Suprapubic skin (tissue), 4 donors: ENCODE data around the gene SUPT4H1. TPM values are rescaled to one million over a fixed set of nuclear protein-coding genes. Genes with fewer than 3 reads are reported as not detected.

Experiments used
- DNase-seq, 2 donors: peaks; one replicate each; pipeline ENCODE4 v3.0.0-alpha.2; 2019; ENCODE audit warnings: low spot score in 2 of 2
- H3K27ac ChIP-seq: fragments of 200-600 bp; sonication (generic); one replicate; pipeline ENCODE4 v1.5.1; 2019
- H3K27me3 ChIP-seq: fragments of 200-600 bp; sonication (generic); one replicate; pipeline ENCODE4 v1.5.1; 2019
- H3K36me3 ChIP-seq: fragments of 200-600 bp; sonication (generic); one replicate; pipeline ENCODE4 v1.5.1; 2019
- H3K4me1 ChIP-seq: fragments of 200-600 bp; sonication (generic); one replicate; pipeline ENCODE4 v1.5.1; 2019
- H3K4me3 ChIP-seq: fragments of 200-600 bp; sonication (generic); one replicate; pipeline ENCODE4 v1.5.1; 2019; ENCODE audit warnings: mild to moderate bottlenecking
- H3K9me3 ChIP-seq: fragments of 200-600 bp; sonication (generic); one replicate; pipeline ENCODE4 v1.5.1; 2019
- CTCF ChIP-seq, 2 donors: fragments of 200-600 bp in 1 of 2; fragments of 450-650 bp in 1 of 2; sonication (generic) in 1 of 2; IDR thresholded peaks; one replicate each; pipeline ENCODE4 v1.5.1; 2016 to 2019; ENCODE audit warnings: antibody characterized with exemption in 2 of 2, mild to moderate bottlenecking in 1 of 2, moderate library complexity in 1 of 2
- EP300 ChIP-seq: sonication (generic); formaldehyde crosslinking; IDR thresholded peaks from one replicate; pipeline ENCODE4 v1.6.1; 2017; ENCODE audit warnings: antibody characterized with exemption
- POLR2A ChIP-seq, 2 donors: fragments of 450-650 bp; IDR thresholded peaks; one replicate each; pipeline ENCODE4 v1.6.1; 2017; ENCODE audit warnings: antibody characterized with exemption in 2 of 2, mild to moderate bottlenecking in 2 of 2, moderate library complexity in 2 of 2
- POLR2AphosphoS5 ChIP-seq, 3 donors: sonication (generic); formaldehyde crosslinking; IDR thresholded peaks; one replicate each; pipeline ENCODE4 v1.6.1; 2017; ENCODE audit warnings: antibody characterized with exemption in 3 of 3
- WGBS: methylation state at CpG from one replicate; pipeline ENCODE4 v1.1.5; 2018; 5-methylcytosine and 5-hydroxymethylcytosine counted together
- total RNA-seq, 4 donors: library from RNA; depleted of rRNA; stranded (reverse); fragments of >200 nt; gene quantifications; one replicate each; pipeline ENCODE4 v1.1.0, GENCODE V29; 2016

The SUPT4H1 gene
- total RNA-seq, 4 donors from 2014 or later = 33.8 to 48.3 (median 40.3) TPM

GRCh38 chr17:58321571-58322525, 30.2 kb downstream of the SUPT4H1 start:
- H3K27me3 ChIP-seq = peaks cover 5% of the 10 kb centered on the region
- H3K4me1 ChIP-seq = peaks cover 21% of the 10 kb centered on the region
- H3K4me3 ChIP-seq = no peak overlapping the region
- WGBS = 94% methylated on average over 18 of the region's 18 CpGs
- no peaks in the 10 kb centered on the region for H3K36me3 ChIP-seq
- H3K9me3 ChIP-seq = no peaks in the 10 kb centered on the region
- TF ChIP-seq POLR2A (IDR thresholded peaks at IDR 0.05) = no peak
- DNase-seq = no peak
- no peak overlapping the region for H3K27ac ChIP-seq

GRCh38 chr17:58320570-58321323, 31.3 kb downstream of the SUPT4H1 start:
- no peak overlapping the region for H3K27ac ChIP-seq
- H3K27me3 ChIP-seq = peaks cover 5% of the 10 kb centered on the region
- DNase-seq = no peak
- H3K4me3 ChIP-seq = no peak overlapping the region
- TF ChIP-seq POLR2A (IDR thresholded peaks at IDR 0.05) (no peak), CTCF (IDR thresholded peaks at IDR 0.05) (no peak), POLR2AphosphoS5 (IDR thresholded peaks at IDR 0.05) (no peak), EP300 (no peak)
- no peaks in the 10 kb centered on the region for H3K36me3 ChIP-seq
- peaks cover 21% of the 10 kb centered on the region for H3K4me1 ChIP-seq
- H3K9me3 ChIP-seq = no peaks in the 10 kb centered on the region
- 92% methylated on average over 9 of the region's 9 CpGs for WGBS

- Histone ChIP-seq H3K9me3 (no peaks in the 10 kb centered on the region), H3K27me3 (peaks cover 5% of the 10 kb centered on the region), H3K4me3 (no peak overlapping the region), H3K27ac (no peak overlapping the region), H3K4me1 (peaks cover 18% of the 10 kb centered on the region), H3K36me3 (no peaks in the 10 kb centered on the region)
- whole genome bisulfite sequencing = 93% methylated on average over 7 of the region's 7 CpGs
- TF ChIP-seq CTCF (IDR thresholded peaks at IDR 0.05) (no peak), POLR2A (IDR thresholded peaks at IDR 0.05) (no peak), POLR2AphosphoS5 (IDR thresholded peaks at IDR 0.05) (no peak), EP300 (no peak)
- DNase-seq = peak in 1 of 2 donors; percentile 54
Measured at GRCh38 chr17:58320163-58320558, 31.8 kb downstream of the SUPT4H1 start.

- 88% methylated on average over 15 of the region's 25 CpGs for WGBS
- no peaks in the 10 kb centered on the region for H3K27me3 ChIP-seq
- H3K4me3 ChIP-seq = no peak overlapping the region
- H3K36me3 ChIP-seq = no peaks in the 10 kb centered on the region
- DNase-seq = peak in 1 of 2 donors; percentile 53
- no peaks in the 10 kb centered on the region for H3K9me3 ChIP-seq
- TF ChIP-seq CTCF (IDR thresholded peaks at IDR 0.05) (no peak), EP300 (no peak), POLR2A (IDR thresholded peaks at IDR 0.05) (no peak), POLR2AphosphoS5 (IDR thresholded peaks at IDR 0.05) (no peak)
- no peak overlapping the region for H3K27ac ChIP-seq
- H3K4me1 ChIP-seq = peaks cover 11% of the 10 kb centered on the region
Measured at GRCh38 chr17:58319173-58320162, 32.5 kb downstream of the SUPT4H1 start.

- Histone ChIP-seq H3K27me3 (no peaks in the 10 kb centered on the region), H3K4me3 (no peak overlapping the region), H3K4me1 (peaks cover 4% of the 10 kb centered on the region), H3K9me3 (no peaks in the 10 kb centered on the region), H3K36me3 (no peaks in the 10 kb centered on the region), H3K27ac (no peak overlapping the region)
- peak in 1 of 2 donors; percentile 51 for DNase-seq
- WGBS = 72% methylated on average over 6 of the region's 7 CpGs
- TF ChIP-seq CTCF (IDR thresholded peaks at IDR 0.05) (no peak), POLR2AphosphoS5 (IDR thresholded peaks at IDR 0.05) (no peak), EP300 (no peak), POLR2A (IDR thresholded peaks at IDR 0.05) (no peak)
Measured at GRCh38 chr17:58318627-58319172, 33.3 kb downstream of the SUPT4H1 start.
